Large intestine (tissue), 3 donors: ENCODE results near the gene TGFBI. TPM values are rescaled to one million over a fixed set of nuclear protein-coding genes. Genes with fewer than 3 reads are reported as not detected.

Experiments
- DNase-seq, 2 donors: peaks; one replicate each; pipeline versions ENCODE4 v3.0.0 to v3.0.0-alpha.2; 2013
- H3K27ac ChIP-seq: one replicate; pipeline ENCODE4 v1.5.1; 2013; ENCODE audit warnings: low read length
- H3K27me3 ChIP-seq: 2 replicates; pipeline ENCODE4 v1.6.1; 2013; ENCODE audit warnings: low read length; ENCODE audit not compliant: control insufficient read depth, insufficient read depth
- H3K36me3 ChIP-seq: 2 replicates; pipeline ENCODE4 v1.6.1; 2013; ENCODE audit warnings: low read length; ENCODE audit not compliant: control insufficient read depth, insufficient read depth
- H3K4me1 ChIP-seq: one replicate; pipeline ENCODE4 v1.6.1; 2013; ENCODE audit warnings: low read length; ENCODE audit not compliant: control insufficient read depth, insufficient read depth
- H3K4me3 ChIP-seq: one replicate; pipeline ENCODE4 v1.5.1; 2013; ENCODE audit warnings: low read length
- H3K9me3 ChIP-seq: one replicate; pipeline ENCODE4 v1.6.1; 2013; ENCODE audit warnings: mild to moderate bottlenecking, low read depth, low read length, moderate library complexity; ENCODE audit not compliant: control insufficient read depth
- WGBS: methylation state at CpG from one replicate; pipeline ENCODE4 v1.1.5; 2013; ENCODE audit warnings: low lambda C conversion rate; ENCODE audit not compliant: insufficient coverage; 5-methylcytosine and 5-hydroxymethylcytosine counted together
- polyA plus RNA-seq: library from polyadenylated mRNA; unstranded; fragments of 120-200 nt; gene quantifications from one replicate; pipeline ENCODE4 v1.2.1, GENCODE V29; 2013

TGFBI gene
- polyA plus RNA-seq, 1 donor: 99.6 TPM

DNA sequence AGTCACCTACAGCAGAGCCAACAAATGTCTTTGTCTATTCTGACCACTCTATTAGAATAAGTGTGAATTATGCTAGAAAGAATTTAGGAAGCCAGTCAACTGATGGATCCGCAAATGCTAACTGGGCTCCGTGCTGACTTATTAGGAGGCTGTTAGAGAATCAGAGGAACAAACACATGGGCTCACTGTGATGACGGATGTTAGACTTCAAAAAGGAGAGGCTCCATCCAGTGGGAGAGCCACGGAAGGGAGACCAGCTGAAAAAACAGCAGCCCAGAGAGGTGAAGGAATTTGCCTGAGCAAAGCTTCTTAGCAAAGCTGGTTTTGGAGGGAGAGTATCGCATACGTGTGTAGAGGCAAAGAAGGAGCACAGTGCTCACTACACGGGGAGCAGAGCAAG, 5.8 kb upstream of the TGFBI start:
- Histone ChIP-seq H3K27me3 (peaks cover 20% of the 10 kb centered on the region), H3K4me3 (no peak overlapping the region), H3K9me3 (no peaks in the 10 kb centered on the region), H3K27ac (no peak overlapping the region), H3K4me1 (peaks cover 12% of the 10 kb centered on the region), H3K36me3 (no peaks in the 10 kb centered on the region)
- DNase-seq: no peak
- no CpG with 5 or more reads among the region's 7 CpGs for WGBS

DNA sequence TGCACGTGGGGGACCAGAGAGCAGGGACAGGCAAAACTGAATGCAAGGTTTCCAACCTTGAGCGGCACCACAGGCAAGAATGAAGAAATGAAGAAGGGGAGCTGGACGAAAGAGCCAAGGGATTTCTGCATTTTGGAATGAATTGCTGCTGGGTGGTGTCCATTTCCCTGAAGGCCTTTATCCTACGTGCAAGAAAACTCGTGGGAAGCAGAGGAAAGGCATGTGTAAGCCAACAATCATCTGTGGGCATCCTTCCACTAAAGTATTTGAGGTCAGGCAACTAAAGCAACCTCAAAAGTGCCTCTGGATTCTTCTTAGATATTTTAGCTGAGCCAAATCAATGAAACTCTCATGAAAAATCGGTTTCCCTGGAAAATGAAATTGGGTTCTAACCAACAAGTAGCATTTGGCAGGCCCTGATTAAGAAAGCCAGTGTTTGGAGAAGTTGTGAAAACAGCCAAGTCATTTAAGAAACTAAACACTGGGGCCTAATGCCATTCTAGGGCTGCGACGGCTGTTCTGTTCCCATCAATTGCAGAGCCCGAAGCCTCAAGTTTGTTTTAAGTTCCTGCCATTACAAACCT, 4.7 kb upstream of the TGFBI start:
- Histone ChIP-seq H3K4me1 (peaks cover 9% of the 10 kb centered on the region), H3K9me3 (no peaks in the 10 kb centered on the region), H3K27ac (no peak overlapping the region), H3K4me3 (no peak overlapping the region), H3K27me3 (peaks cover 27% of the 10 kb centered on the region), H3K36me3 (no peaks in the 10 kb centered on the region)
- no peak for DNase-seq
- no CpG with 5 or more reads among the region's 9 CpGs for WGBS

DNA sequence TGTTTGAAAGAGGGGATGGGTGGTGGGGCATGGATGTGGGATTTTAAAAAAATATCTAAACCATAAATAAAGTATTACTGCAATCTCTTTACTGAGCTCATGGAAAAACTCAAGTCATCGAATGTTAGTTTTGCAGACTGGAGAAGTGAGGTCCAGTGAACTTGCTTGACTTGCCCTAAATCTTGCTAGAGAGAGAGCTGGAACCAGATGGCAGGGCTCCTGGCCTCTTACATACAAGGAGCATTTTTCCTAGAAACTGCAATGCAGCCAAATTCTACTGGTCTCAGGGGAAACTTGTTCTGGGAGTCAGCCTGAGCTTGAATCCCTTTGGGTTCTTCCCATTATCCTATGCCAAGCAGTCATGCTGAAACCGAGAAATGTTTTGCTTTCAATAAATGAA, 2.9 kb upstream of the TGFBI start:
- Histone ChIP-seq H3K27ac (no peak overlapping the region), H3K27me3 (peaks cover 39% of the 10 kb centered on the region), H3K4me3 (no peak overlapping the region), H3K36me3 (no peaks in the 10 kb centered on the region), H3K4me1 (peaks cover 6% of the 10 kb centered on the region), H3K9me3 (no peaks in the 10 kb centered on the region)
- whole genome bisulfite sequencing: 88% methylated on average over 2 of the region's 2 CpGs
- DNase-seq: no peak

- no peak overlapping the region for H3K4me3 ChIP-seq
- H3K9me3 ChIP-seq: no peaks in the 10 kb centered on the region
- no CpG with 5 or more reads among the region's 3 CpGs for WGBS
- peaks cover 43% of the 10 kb centered on the region for H3K27me3 ChIP-seq
- H3K27ac ChIP-seq: no peak overlapping the region
- H3K4me1 ChIP-seq: peaks cover 6% of the 10 kb centered on the region
- DNase-seq: no peak
- no peaks in the 10 kb centered on the region for H3K36me3 ChIP-seq
Measured at GRCh38 chr5:136026636-136027035, 2.2 kb upstream of the TGFBI start.

- no peak for DNase-seq
- Histone ChIP-seq H3K36me3 (no peaks in the 10 kb centered on the region), H3K27ac (no peak overlapping the region), H3K27me3 (peaks cover 43% of the 10 kb centered on the region), H3K4me1 (peaks cover 6% of the 10 kb centered on the region), H3K9me3 (no peaks in the 10 kb centered on the region), H3K4me3 (no peak overlapping the region)
- WGBS: 81% methylated on average over 3 of the region's 4 CpGs
Measured at GRCh38 chr5:136027311-136027710, 1.5 kb upstream of the TGFBI start.

- no peak overlapping the region for H3K27ac ChIP-seq
Measured at GRCh38 chr5:136028090-136028489, 698 bp upstream of the TGFBI start.

DNA sequence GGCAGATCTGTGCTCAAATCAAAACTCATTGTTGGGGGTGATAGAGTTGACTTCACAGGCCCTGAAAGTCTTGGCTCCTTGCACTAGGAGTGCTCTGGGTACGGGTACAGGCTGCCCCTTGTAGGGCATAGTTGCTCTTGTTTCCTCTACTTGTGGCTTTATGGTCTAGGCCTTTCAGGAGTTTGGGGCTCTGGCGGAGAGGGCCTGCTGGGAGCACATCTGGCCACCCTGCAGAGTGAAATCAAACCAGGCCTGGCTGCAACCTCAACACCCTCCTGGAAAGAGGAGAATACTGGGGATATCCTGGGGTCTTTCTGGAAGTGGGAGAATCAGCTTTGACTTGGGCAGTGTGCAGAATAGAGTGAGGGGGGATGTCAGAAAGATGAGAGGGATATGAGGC, 1.5 kb downstream of the TGFBI start:
- no CpG with 5 or more reads among the region's 2 CpGs for WGBS
- Histone ChIP-seq H3K9me3 (no peaks in the 10 kb centered on the region), H3K27ac (no peak overlapping the region), H3K36me3 (peaks cover 7% of the 10 kb centered on the region), H3K4me1 (peaks cover 6% of the 10 kb centered on the region), H3K4me3 (peak overlapping the region; percentile 42), H3K27me3 (peaks cover 36% of the 10 kb centered on the region)
- no peak for DNase-seq

More at GRCh38 chr5:136028090-136028489, 698 bp upstream of the TGFBI start:
- Histone ChIP-seq H3K36me3 (no peaks in the 10 kb centered on the region), H3K4me1 (peaks cover 6% of the 10 kb centered on the region), H3K4me3 (no peak overlapping the region), H3K9me3 (no peaks in the 10 kb centered on the region), H3K27me3 (peaks cover 43% of the 10 kb centered on the region)
- no CpG with 5 or more reads among the region's 3 CpGs for WGBS
- DNase-seq: no peak

GRCh38 chr5:136030956-136031611, 2.3 kb downstream of the TGFBI start:
- H3K36me3 ChIP-seq: peaks cover 7% of the 10 kb centered on the region
- H3K27me3 ChIP-seq: peaks cover 36% of the 10 kb centered on the region
- H3K4me3 ChIP-seq: peak overlapping the region; percentile 42
- WGBS: no CpG with 5 or more reads among the region's 8 CpGs
- DNase-seq: no peak
- peaks cover 6% of the 10 kb centered on the region for H3K4me1 ChIP-seq
- no peak overlapping the region for H3K27ac ChIP-seq
- H3K9me3 ChIP-seq: no peaks in the 10 kb centered on the region

DNA sequence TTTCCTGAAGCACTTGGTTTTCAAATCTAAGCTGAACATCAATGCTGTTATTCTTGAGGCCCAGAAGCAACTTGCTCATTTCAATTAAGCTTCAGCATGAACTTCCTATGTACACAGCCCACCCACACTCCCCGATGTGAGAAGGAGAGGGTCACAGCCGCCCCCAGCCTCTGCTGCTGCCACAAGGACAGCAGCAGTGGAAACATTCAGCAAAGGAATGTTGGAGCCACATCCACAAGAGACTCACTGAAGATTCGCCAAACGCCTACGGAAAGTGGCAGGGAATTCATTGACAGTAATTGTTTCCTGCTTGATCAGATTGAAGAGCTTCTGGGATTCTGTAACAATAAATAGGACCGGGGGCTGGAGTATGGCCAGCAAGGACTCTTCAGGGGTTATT, 2.9 kb downstream of the TGFBI start:
- no peak overlapping the region for H3K4me3 ChIP-seq
- 100% methylated on average over 3 of the region's 6 CpGs for WGBS
- H3K36me3 ChIP-seq: peaks cover 8% of the 10 kb centered on the region
- peaks cover 35% of the 10 kb centered on the region for H3K27me3 ChIP-seq
- no peak overlapping the region for H3K27ac ChIP-seq
- no peaks in the 10 kb centered on the region for H3K9me3 ChIP-seq
- no peak for DNase-seq
- peaks cover 6% of the 10 kb centered on the region for H3K4me1 ChIP-seq

GRCh38 chr5:136032564-136032963, 3.8 kb downstream of the TGFBI start:
- H3K4me3 ChIP-seq: no peak overlapping the region
- no peak overlapping the region for H3K27ac ChIP-seq
- no peaks in the 10 kb centered on the region for H3K9me3 ChIP-seq
- peaks cover 28% of the 10 kb centered on the region for H3K27me3 ChIP-seq
- no CpG with 5 or more reads among the region's 2 CpGs for WGBS
- H3K4me1 ChIP-seq: peaks cover 12% of the 10 kb centered on the region
- DNase-seq: no peak
- H3K36me3 ChIP-seq: peaks cover 8% of the 10 kb centered on the region

GRCh38 chr5:136033234-136033633, 4.4 kb downstream of the TGFBI start:
- no peak overlapping the region for H3K4me3 ChIP-seq
- H3K9me3 ChIP-seq: no peaks in the 10 kb centered on the region
- DNase-seq: no peak
- H3K4me1 ChIP-seq: peaks cover 12% of the 10 kb centered on the region
- peaks cover 21% of the 10 kb centered on the region for H3K27me3 ChIP-seq
- WGBS: no CpG with 5 or more reads among the region's 1 CpG
- H3K27ac ChIP-seq: no peak overlapping the region
- H3K36me3 ChIP-seq: peaks cover 8% of the 10 kb centered on the region
